Esophagus muscularis mucosa (tissue), 4 donors: ENCODE data around the gene MACROD2. TPM values are rescaled to one million over a fixed set of nuclear protein-coding genes. Genes with fewer than 3 reads are reported as not detected.

Experiments used
- DNase-seq: peaks from one replicate; pipeline ENCODE4 v3.0.0-alpha.2; 2017; ENCODE audit errors: extremely low spot score
- H3K27ac ChIP-seq, 4 donors: fragments of 200-600 bp; sonication (generic); replicated peaks in 1 of 4; 1 replicate in 3 of 4; 2 replicates in 1 of 4; pipeline ENCODE4 v1.5.1; 2016 to 2019; ENCODE audit warnings: mild to moderate bottlenecking in 1 of 4
- H3K27me3 ChIP-seq, 4 donors: fragments of 200-600 bp; sonication (generic); one replicate each; pipeline versions ENCODE4 v1.5.1 to v1.6.0; 2016 to 2019
- H3K36me3 ChIP-seq, 4 donors: fragments of 200-600 bp; sonication (generic); one replicate each; pipeline ENCODE4 v1.5.1; 2016 to 2019
- H3K4me1 ChIP-seq, 4 donors: fragments of 200-600 bp; sonication (generic); one replicate each; pipeline ENCODE4 v1.5.1; 2016 to 2019
- H3K4me3 ChIP-seq, 4 donors: fragments of 200-600 bp; sonication (generic); 1 replicate in 2 of 4; 2 replicates in 2 of 4; pipeline ENCODE4 v1.5.1; 2016 to 2019; ENCODE audit warnings: mild to moderate bottlenecking in 4 of 4, moderate library complexity in 1 of 4
- H3K9me3 ChIP-seq, 4 donors: fragments of 200-600 bp; sonication (generic); 1 replicate in 3 of 4; 2 replicates in 1 of 4; pipeline ENCODE4 v1.5.1; 2016 to 2019
- CTCF ChIP-seq, 3 experiments: fragments of 200-600 bp in 2 of 3; fragments of 450-650 bp in 1 of 3; sonication (generic) in 2 of 3; IDR thresholded peaks; one replicate each; pipeline ENCODE4 v1.5.1; 2017 to 2019; ENCODE audit warnings: antibody characterized with exemption in 3 of 3, mild to moderate bottlenecking in 2 of 3, moderate library complexity in 1 of 3
- EP300 ChIP-seq: sonication (generic); formaldehyde crosslinking; IDR thresholded peaks from one replicate; pipeline ENCODE4 v1.6.1; 2017; ENCODE audit warnings: antibody characterized with exemption
- POLR2A ChIP-seq: fragments of 450-650 bp; IDR thresholded peaks from one replicate; pipeline ENCODE4 v1.6.1; 2017; ENCODE audit warnings: antibody characterized with exemption, moderate library complexity, mild to moderate bottlenecking, low read depth
- POLR2AphosphoS5 ChIP-seq, 2 donors: sonication (generic); formaldehyde crosslinking; IDR thresholded peaks; one replicate each; pipeline ENCODE4 v1.6.1; 2017; ENCODE audit warnings: antibody characterized with exemption in 2 of 2
- WGBS: methylation state at CpG from one replicate; pipeline ENCODE4 v1.1.5; 2018; 5-methylcytosine and 5-hydroxymethylcytosine counted together
- intact Hi-C: fragments of 100-400 bp; cut with DNase I; formaldehyde crosslinking; loops from one replicate; pipeline ENCODE4 v1.15.1; 2023
- total RNA-seq, 4 donors: library from RNA; depleted of rRNA; stranded (reverse); fragments of >200 nt; gene quantifications; one replicate each; pipeline versions ENCODE4 v1.1.0 to v1.2.1, GENCODE V29; 2016

MACROD2 gene
- total RNA-seq, 4 donors from 2014 or later: 1.4 to 3.6 (median 2.6) TPM

GRCh38 chr20:14413835-14414234, 418.5 kb downstream of the MACROD2 start:
- no peaks in the 10 kb centered on the region for H3K36me3 ChIP-seq
- peaks cover 0 to 4% (median 0%) of the 10 kb centered on the region in 4 donors for H3K4me1 ChIP-seq
- H3K9me3 ChIP-seq: no peaks in the 10 kb centered on the region
- no peak for DNase-seq
- no peak overlapping the region for H3K4me3 ChIP-seq
- no peak for TF ChIP-seq POLR2AphosphoS5 (IDR thresholded peaks at IDR 0.05)
- TF ChIP-seq EP300: no peak
- intact Hi-C loops: no loop called here
- no peaks in the 10 kb centered on the region for H3K27me3 ChIP-seq
- H3K27ac ChIP-seq: no peak overlapping the region
- 81% methylated on average over 3 of the region's 3 CpGs for WGBS

GRCh38 chr20:14414560-14414959, 419.2 kb downstream of the MACROD2 start:
- H3K4me1 ChIP-seq: peaks cover 0 to 4% (median 0%) of the 10 kb centered on the region in 4 donors
- no peaks in the 10 kb centered on the region for H3K27me3 ChIP-seq
- WGBS: 88% methylated on average over 2 of the region's 2 CpGs
- no peaks in the 10 kb centered on the region for H3K9me3 ChIP-seq
- no peak for DNase-seq
- no peak overlapping the region for H3K27ac ChIP-seq
- intact Hi-C loops: no loop called here
- H3K4me3 ChIP-seq: no peak overlapping the region
- TF ChIP-seq EP300 (no peak), CTCF (IDR thresholded peaks at IDR 0.05) (no peak), POLR2A (no peak), POLR2AphosphoS5 (IDR thresholded peaks at IDR 0.05) (no peak)
- H3K36me3 ChIP-seq: no peaks in the 10 kb centered on the region

- no peak for DNase-seq
- Histone ChIP-seq H3K4me1 (peaks cover 0 to 4% (median 0%) of the 10 kb centered on the region in 4 donors), H3K9me3 (no peaks in the 10 kb centered on the region), H3K27me3 (no peaks in the 10 kb centered on the region), H3K4me3 (no peak overlapping the region), H3K36me3 (no peaks in the 10 kb centered on the region), H3K27ac (no peak overlapping the region)
- TF ChIP-seq POLR2A (no peak), EP300 (no peak), POLR2AphosphoS5 (IDR thresholded peaks at IDR 0.05) (no peak), CTCF (IDR thresholded peaks at IDR 0.05) (no peak)
- 49% methylated on average over 3 of the region's 3 CpGs for WGBS
- intact Hi-C loops: no loop called here
Measured at GRCh38 chr20:14415467-14415866, 420.2 kb downstream of the MACROD2 start.

- intact Hi-C loops: no loop called here
- H3K27me3 ChIP-seq: no peaks in the 10 kb centered on the region
- no peak overlapping the region for H3K4me3 ChIP-seq
- no peaks in the 10 kb centered on the region for H3K36me3 ChIP-seq
- H3K4me1 ChIP-seq: peaks cover 0 to 4% (median 0%) of the 10 kb centered on the region in 4 donors
- WGBS: 58% methylated on average over 2 of the region's 2 CpGs
- H3K27ac ChIP-seq: no peak overlapping the region
- no peaks in the 10 kb centered on the region for H3K9me3 ChIP-seq
- no peak for DNase-seq
- TF ChIP-seq CTCF (IDR thresholded peaks at IDR 0.05) (no peak), EP300 (no peak), POLR2A (no peak), POLR2AphosphoS5 (IDR thresholded peaks at IDR 0.05) (no peak)
Measured at GRCh38 chr20:14418376-14418775, 423.1 kb downstream of the MACROD2 start.

GRCh38 chr20:14422892-14423291, 427.6 kb downstream of the MACROD2 start:
- TF ChIP-seq POLR2A (no peak), EP300 (no peak)
- 88% methylated on average over 4 of the region's 4 CpGs for WGBS
- no peak for DNase-seq
- Histone ChIP-seq H3K36me3 (no peaks in the 10 kb centered on the region), H3K4me1 (peaks cover 0 to 4% (median 0%) of the 10 kb centered on the region in 4 donors), H3K4me3 (no peak overlapping the region), H3K27me3 (no peaks in the 10 kb centered on the region), H3K9me3 (no peaks in the 10 kb centered on the region), H3K27ac (no peak overlapping the region)
- intact Hi-C loops: no loop called here

DNA sequence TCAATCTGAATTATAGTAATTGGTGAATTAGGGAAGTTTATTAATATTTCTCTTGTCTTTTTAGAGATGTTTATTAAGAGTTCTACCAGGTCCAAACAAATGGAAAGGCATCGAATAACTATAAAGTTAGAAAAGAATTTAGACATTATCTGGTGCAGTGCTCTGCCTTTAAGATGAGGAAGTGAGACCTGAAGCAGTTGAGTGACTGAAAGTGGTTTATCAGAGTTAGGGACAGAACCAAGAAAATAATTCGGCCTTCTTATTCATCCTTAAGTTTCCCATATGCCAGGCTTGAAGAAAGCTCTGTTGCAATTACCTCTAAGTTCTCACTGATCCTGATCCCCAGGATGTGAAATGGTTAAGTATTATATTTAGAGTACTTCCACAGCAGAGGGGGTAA, 436.3 kb downstream of the MACROD2 start:
- Histone ChIP-seq H3K36me3 (no peaks in the 10 kb centered on the region), H3K27me3 (no peaks in the 10 kb centered on the region), H3K4me1 (no peaks in the 10 kb centered on the region), H3K27ac (no peak overlapping the region), H3K4me3 (no peak overlapping the region), H3K9me3 (no peaks in the 10 kb centered on the region)
- TF ChIP-seq POLR2AphosphoS5 (IDR thresholded peaks at IDR 0.05) (no peak), CTCF (IDR thresholded peaks at IDR 0.05) (no peak), POLR2A (no peak), EP300 (no peak)
- 94% methylated on average over 2 of the region's 2 CpGs for WGBS
- no peak for DNase-seq
- intact Hi-C loops: no loop called here
